Kidney (tissue), 14 donors: ENCODE measurements around the gene SLC52A1. TPM values are rescaled to one million over a fixed set of nuclear protein-coding genes. Genes with fewer than 3 reads are reported as not detected.

Experiments
- DNase-seq, 5 donors: peaks; one replicate each; pipeline ENCODE4 v3.0.0-alpha.2; 2013 to 2020
- FAIRE-seq: peaks from 2 replicates; lab custom pipeline; 2012; peaks lifted over from hg19 to GRCh38; lab: Jason Lieb, UNC
- H3K27ac ChIP-seq, 2 donors: one replicate each; pipeline ENCODE4 v1.7.0; 2013; ENCODE audit warnings: low read depth in 2 of 2, low read length in 2 of 2, inconsistent platforms in 1 of 2
- H3K27me3 ChIP-seq: one replicate; pipeline ENCODE4 v1.7.1; 2013; ENCODE audit warnings: low read length, inconsistent platforms; ENCODE audit not compliant: control insufficient read depth, insufficient read depth
- H3K36me3 ChIP-seq, 3 donors: one replicate each; pipeline versions ENCODE4 v1.7.0 to v1.7.1; 2013; ENCODE audit warnings: low read length in 3 of 3, control low read depth in 1 of 3, inconsistent platforms in 1 of 3; ENCODE audit not compliant: insufficient read depth in 3 of 3, control insufficient read depth in 2 of 3
- H3K4me1 ChIP-seq, 3 donors: one replicate each; pipeline versions ENCODE4 v1.7.0 to v1.7.1; 2013; ENCODE audit warnings: low read length in 3 of 3, inconsistent platforms in 1 of 3, low read depth in 1 of 3; ENCODE audit not compliant: control insufficient read depth in 2 of 3, insufficient read depth in 2 of 3
- H3K4me3 ChIP-seq, 3 donors: one replicate each; pipeline versions ENCODE4 v1.7.0 to v1.8.1; 2013; ENCODE audit warnings: low read length in 3 of 3, control low read depth in 1 of 3, inconsistent platforms in 1 of 3
- H3K9ac ChIP-seq, 3 donors: one replicate each; pipeline versions ENCODE4 v1.7.0 to v1.7.1; 2013; ENCODE audit warnings: low read length in 3 of 3, control low read depth in 1 of 3, inconsistent platforms in 1 of 3
- H3K9me3 ChIP-seq, 3 donors: one replicate each; pipeline versions ENCODE4 v1.7.0 to v1.7.1; 2013; ENCODE audit warnings: low read length in 3 of 3, control low read depth in 1 of 3, inconsistent platforms in 1 of 3; ENCODE audit not compliant: control insufficient read depth in 2 of 3, insufficient read depth in 1 of 3
- intact Hi-C: fragments of 100-400 bp; cut with DNase I; formaldehyde crosslinking; loops from one replicate; pipeline ENCODE4 v1.11.1; 2022
- polyA plus RNA-seq: library from polyadenylated mRNA; stranded (reverse); fragments of 350-450 nt; fragmentation: Illumina TruSeq; extraction: RNeasy Lipid Tissue Mini Kit (QIAGEN cat#74804); gene quantifications from one replicate; pipeline ENCODE4 v1.2.3, GENCODE V29; 2014; ENCODE audit warnings: low read depth, low replicate concordance; ENCODE audit not compliant: insufficient read depth
- total RNA-seq: library from RNA; stranded (reverse); fragmentation: NEBNext Ultra II Directional; extraction: Animal tissue kit (Norgen Biotek cat#: 25700); gene quantifications from one replicate; pipeline ENCODE4 v1.2.1, GENCODE V29; 2021
- TF ChIP-seq, protein P1 (sequence below): IDR thresholded peaks from 3 replicates; pipeline ENCODE4 v1.5.1; 2012; ENCODE audit warnings: mild to moderate bottlenecking, moderate library complexity, borderline replicate concordance; ENCODE audit not compliant: insufficient read depth; ENCODE audit errors: extremely low read depth
- donor health status: control.
- donor health status: control.
- donor health status: control.
- donor health status: control.
- donor health status: control.
- donor health status: DM: yes; HTN: yes; CAD: no.
- donor health status: Normal renal cell carcinoma (clear cell type).

SLC52A1 gene
- total and polyA plus RNA-seq, 2 donors from 2014 or later: 0.19 to 0.90 TPM

DNA sequence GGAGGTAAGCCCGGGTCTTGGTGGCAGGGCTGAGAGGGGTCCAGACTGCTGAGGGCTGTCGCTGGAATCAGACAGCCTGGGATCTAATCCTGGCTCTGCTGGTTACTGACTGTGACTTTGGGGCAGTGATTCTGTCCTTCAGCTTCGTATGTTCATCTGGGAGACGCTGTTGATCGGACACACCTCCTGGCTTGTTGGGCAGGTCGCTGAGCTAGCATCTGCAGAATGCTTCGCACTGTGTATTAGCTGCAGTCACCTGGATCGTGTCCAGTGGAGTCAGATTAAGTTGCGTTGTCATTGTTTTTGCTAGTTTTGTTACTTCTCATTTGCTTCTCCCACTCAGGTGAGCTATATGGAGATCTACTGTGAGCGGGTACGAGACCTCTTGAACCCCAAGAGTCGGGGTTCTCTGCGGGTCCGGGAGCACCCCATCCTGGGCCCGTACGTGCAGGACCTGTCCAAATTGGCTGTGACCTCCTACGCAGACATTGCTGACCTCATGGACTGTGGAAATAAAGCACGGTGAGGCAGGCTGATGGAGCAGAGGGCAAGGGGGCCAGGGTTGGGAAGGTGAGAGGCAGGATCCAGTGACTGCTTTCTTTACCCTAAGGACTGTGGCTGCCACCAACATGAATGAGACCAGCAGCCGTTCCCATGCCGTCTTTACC lies 33.0 kb downstream of the SLC52A1 start:
- DNase-seq (no peak), FAIRE-seq (no peak)
- Histone ChIP-seq H3K4me3 (no peak overlapping the region), H3K27me3 (no peaks in the 10 kb centered on the region), H3K9me3 (no peaks in the 10 kb centered on the region), H3K27ac (no peak overlapping the region), H3K4me1 (peaks cover 0 to 15% (median 0%) of the 10 kb centered on the region in 3 donors), H3K9ac (no peak overlapping the region), H3K36me3 (peaks cover 2 to 50% (median 42%) of the 10 kb centered on the region in 3 donors)
- intact Hi-C loops: no loop called here
- TF ChIP-seq, protein P1, sequence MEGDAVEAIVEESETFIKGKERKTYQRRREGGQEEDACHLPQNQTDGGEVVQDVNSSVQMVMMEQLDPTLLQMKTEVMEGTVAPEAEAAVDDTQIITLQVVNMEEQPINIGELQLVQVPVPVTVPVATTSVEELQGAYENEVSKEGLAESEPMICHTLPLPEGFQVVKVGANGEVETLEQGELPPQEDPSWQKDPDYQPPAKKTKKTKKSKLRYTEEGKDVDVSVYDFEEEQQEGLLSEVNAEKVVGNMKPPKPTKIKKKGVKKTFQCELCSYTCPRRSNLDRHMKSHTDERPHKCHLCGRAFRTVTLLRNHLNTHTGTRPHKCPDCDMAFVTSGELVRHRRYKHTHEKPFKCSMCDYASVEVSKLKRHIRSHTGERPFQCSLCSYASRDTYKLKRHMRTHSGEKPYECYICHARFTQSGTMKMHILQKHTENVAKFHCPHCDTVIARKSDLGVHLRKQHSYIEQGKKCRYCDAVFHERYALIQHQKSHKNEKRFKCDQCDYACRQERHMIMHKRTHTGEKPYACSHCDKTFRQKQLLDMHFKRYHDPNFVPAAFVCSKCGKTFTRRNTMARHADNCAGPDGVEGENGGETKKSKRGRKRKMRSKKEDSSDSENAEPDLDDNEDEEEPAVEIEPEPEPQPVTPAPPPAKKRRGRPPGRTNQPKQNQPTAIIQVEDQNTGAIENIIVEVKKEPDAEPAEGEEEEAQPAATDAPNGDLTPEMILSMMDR: no peak

DNA sequence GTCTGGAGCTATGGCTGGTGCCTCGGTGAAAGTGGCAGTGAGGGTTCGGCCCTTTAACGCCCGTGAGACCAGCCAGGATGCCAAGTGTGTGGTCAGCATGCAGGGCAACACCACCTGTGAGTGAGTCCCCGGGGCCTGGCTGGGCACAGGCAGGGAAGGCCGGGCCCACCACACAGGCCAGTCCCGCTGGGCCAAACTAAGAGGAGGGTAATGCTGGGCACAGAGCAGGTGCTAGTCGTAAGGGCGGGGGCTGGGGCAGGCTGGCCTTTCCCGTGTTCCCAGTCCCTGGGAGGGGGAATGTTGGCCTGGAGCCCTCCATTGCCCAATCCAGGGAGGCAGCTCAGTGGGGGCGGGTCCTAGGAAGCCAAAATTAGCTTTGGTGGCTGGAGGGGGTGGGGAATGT lies 35.0 kb downstream of the SLC52A1 start:
- H3K27ac ChIP-seq: no peak overlapping the region
- TF ChIP-seq, protein P1: no peak
- no peak overlapping the region for H3K9ac ChIP-seq
- peaks cover 2 to 39% (median 32%) of the 10 kb centered on the region in 3 donors for H3K36me3 ChIP-seq
- peak in 1 of 5 donors; percentile 75 for DNase-seq
- H3K4me1 ChIP-seq: peaks cover 0 to 20% (median 4%) of the 10 kb centered on the region in 3 donors
- no peaks in the 10 kb centered on the region for H3K27me3 ChIP-seq
- no peaks in the 10 kb centered on the region for H3K9me3 ChIP-seq
- intact Hi-C loops: no loop called here
- H3K4me3 ChIP-seq: no peak overlapping the region
- FAIRE-seq: no peak

DNA sequence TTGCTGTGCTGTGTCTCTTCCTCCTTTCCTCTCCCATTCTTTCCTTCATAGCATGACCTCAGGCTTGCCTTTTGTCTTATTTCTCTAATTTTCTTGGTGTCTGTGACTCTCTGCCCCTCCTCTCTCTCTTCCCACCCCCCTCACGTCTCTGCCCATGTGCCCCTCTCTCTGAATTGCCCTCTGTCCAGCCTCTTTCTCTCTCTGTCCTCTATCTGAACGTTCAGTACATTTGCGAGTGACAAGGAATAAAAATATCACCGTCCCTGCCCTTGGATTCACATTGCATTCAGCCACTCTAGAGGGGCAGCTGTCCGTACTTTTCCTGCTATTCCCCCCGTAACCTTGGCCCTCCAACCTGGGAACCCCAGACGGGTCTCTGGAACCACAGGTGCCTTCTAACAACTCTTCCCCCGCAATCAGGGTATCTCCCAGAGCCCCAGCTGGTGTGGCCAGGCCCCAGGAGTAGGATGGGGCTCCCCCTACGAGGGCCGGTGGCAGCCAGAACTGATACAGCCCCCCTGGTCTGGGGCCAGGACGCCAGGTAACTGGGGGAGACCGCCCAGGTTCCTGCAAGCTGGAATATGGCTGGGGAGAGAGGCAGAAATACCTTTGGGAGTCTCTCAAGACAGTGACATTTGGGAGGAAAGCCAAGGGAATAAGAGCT lies 35.7 kb downstream of the SLC52A1 start:
- H3K4me3 ChIP-seq: peak overlapping the region in 2 of 3 donors; percentile 69 to 91
- TF ChIP-seq, protein P1: no peak
- peak overlapping the region in 2 of 3 donors; percentile 18 to 43 for H3K9ac ChIP-seq
- H3K9me3 ChIP-seq: no peaks in the 10 kb centered on the region
- peaks cover 0 to 20% (median 4%) of the 10 kb centered on the region in 3 donors for H3K4me1 ChIP-seq
- intact Hi-C loops: no loop called here
- FAIRE-seq (no peak), DNase-seq (no peak)
- peaks cover 2 to 32% (median 26%) of the 10 kb centered on the region in 3 donors for H3K36me3 ChIP-seq
- peak overlapping the region in 1 of 2 donors; percentile 8 for H3K27ac ChIP-seq
- no peaks in the 10 kb centered on the region for H3K27me3 ChIP-seq
